IMR-90 (cell line): ENCODE measurements around the gene DCST2.

ENCODE experiments used
- CEBPB ChIP-seq: IDR thresholded peaks from 2 replicates; pipeline ENCODE4 v1.6.1; 2012; ENCODE audit warnings: low read depth, low read length, improper control_type of control experiment
- CTCF ChIP-seq: conservative IDR thresholded peaks from 2 replicates; pipeline ENCODE4 v1.5.1; 2012; ENCODE audit warnings: mild to moderate bottlenecking, low read depth, low read length, improper control_type of control experiment
- ELK1 ChIP-seq: fragments of 150-350 bp; IDR thresholded peaks from 2 replicates; pipeline ENCODE4 v1.6.1; 2016; ENCODE audit warnings: low read depth, mild to moderate bottlenecking, low read length, moderate library complexity, borderline replicate concordance
- MAFK ChIP-seq: IDR thresholded peaks from 2 replicates; pipeline ENCODE4 v1.6.1; 2012; ENCODE audit warnings: low read depth, low read length, improper control_type of control experiment
- MAZ ChIP-seq: IDR thresholded peaks from 2 replicates; pipeline ENCODE4 v1.6.1; 2012; ENCODE audit warnings: low read depth, mild to moderate bottlenecking, low read length, improper control_type of control experiment, moderate library complexity, borderline replicate concordance
- MXI1 ChIP-seq: IDR thresholded peaks from 2 replicates; pipeline ENCODE4 v1.6.1; 2012; ENCODE audit warnings: low read depth, mild to moderate bottlenecking, low read length, moderate library complexity, borderline replicate concordance
- POLR2A ChIP-seq: IDR thresholded peaks from 2 replicates; pipeline ENCODE4 v1.6.1; 2012; ENCODE audit warnings: mild to moderate bottlenecking, low read depth, low read length
- RAD21 ChIP-seq: IDR thresholded peaks from 2 replicates; pipeline ENCODE4 v1.6.1; 2012; ENCODE audit warnings: low read length, improper control_type of control experiment
- RFX5 ChIP-seq: IDR thresholded peaks from 2 replicates; pipeline ENCODE4 v1.8.0; 2012; ENCODE audit warnings: low read depth, mild to moderate bottlenecking, low read length, moderate library complexity
- SMC3 ChIP-seq: fragments of 150-350 bp; IDR thresholded peaks from 2 replicates; pipeline ENCODE4 v1.6.1; 2016; ENCODE audit warnings: low read depth, mild to moderate bottlenecking, antibody characterized with exemption, low read length, moderate library complexity
- USF2 ChIP-seq: fragments of 150-350 bp; IDR thresholded peaks from 2 replicates; pipeline ENCODE4 v1.6.1; 2017; ENCODE audit warnings: mild to moderate bottlenecking, antibody characterized with exemption, low read length, low read depth

- TF ChIP-seq CTCF (no peak), MAFK (no peak), MAZ (no peak), ELK1 (no peak), POLR2A (no peak), USF2 (no peak), RAD21 (no peak), RFX5 (no peak), SMC3 (no peak), CEBPB (peak; percentile 75), MXI1 (no peak)
Measured at GRCh38 chr1:154987326-154987725, 46.3 kb downstream of the DCST2 start.
